HG03439 (cell line): Measurements from ENCODE around the gene FBXO8.

Source experiments
- ATAC-seq: cut with Tn5 transposase; IDR thresholded peaks from one replicate; pipeline ENCODE4 v1.9.1; 2021; ENCODE audit warnings: mild to moderate bottlenecking, moderate library complexity; ENCODE audit not compliant: unreplicated experiment

The FBXO8 gene

GRCh38 chr4:174210952-174211490 is 72.4 kb downstream of the FBXO8 start:
- no peak for ATAC-seq

DNA sequence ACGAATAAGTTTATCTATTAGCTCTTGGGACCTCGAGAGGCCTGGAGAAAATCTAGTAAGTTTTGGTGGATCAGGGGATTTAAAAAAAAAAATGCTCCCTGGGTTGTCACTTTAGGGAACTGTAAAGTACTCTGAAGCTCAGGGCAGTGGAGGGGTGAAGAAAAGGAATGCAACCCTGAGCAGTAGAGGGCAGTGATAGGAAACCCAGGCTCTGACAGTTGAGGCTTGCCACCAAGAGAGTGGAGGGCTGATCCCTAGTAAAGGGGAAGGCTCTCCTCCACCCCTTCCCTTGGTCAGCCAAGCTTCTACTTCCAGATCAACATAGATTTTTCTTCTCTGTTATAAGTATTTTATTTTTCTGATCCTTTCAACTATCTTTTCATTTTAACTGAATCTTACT is 73.1 kb downstream of the FBXO8 start:
- no peak for ATAC-seq

GRCh38 chr4:174209341-174209740 is 74.1 kb downstream of the FBXO8 start:
- ATAC-seq: no peak

- no peak for ATAC-seq
Measured at GRCh38 chr4:174207367-174207766, 76.1 kb downstream of the FBXO8 start.

GRCh38 chr4:174204164-174204831 is 79.2 kb downstream of the FBXO8 start:
- ATAC-seq: no peak

GRCh38 chr4:174201871-174202270 is 81.6 kb downstream of the FBXO8 start:
- no peak for ATAC-seq

GRCh38 chr4:174199735-174200134 is 83.7 kb downstream of the FBXO8 start:
- no peak for ATAC-seq

GRCh38 chr4:174198828-174199227 is 84.6 kb downstream of the FBXO8 start:
- ATAC-seq: no peak

DNA sequence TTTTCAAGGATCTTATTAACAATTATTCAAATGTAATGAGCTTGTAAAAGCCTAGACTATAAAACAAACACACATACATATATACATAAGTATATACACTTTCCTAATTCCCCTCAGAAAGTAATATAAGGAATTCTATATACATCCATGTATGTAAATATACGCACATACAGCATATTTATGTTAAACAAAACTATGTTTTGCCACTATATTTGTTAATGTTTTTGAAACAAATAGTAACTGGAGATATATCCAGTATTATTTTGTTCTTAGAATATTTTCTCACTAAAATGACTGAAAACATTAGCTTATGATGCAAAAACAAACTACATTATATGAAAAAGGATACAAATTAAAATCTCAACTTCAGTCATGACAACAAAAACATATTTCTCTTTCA is 85.1 kb downstream of the FBXO8 start:
- ATAC-seq: no peak

DNA sequence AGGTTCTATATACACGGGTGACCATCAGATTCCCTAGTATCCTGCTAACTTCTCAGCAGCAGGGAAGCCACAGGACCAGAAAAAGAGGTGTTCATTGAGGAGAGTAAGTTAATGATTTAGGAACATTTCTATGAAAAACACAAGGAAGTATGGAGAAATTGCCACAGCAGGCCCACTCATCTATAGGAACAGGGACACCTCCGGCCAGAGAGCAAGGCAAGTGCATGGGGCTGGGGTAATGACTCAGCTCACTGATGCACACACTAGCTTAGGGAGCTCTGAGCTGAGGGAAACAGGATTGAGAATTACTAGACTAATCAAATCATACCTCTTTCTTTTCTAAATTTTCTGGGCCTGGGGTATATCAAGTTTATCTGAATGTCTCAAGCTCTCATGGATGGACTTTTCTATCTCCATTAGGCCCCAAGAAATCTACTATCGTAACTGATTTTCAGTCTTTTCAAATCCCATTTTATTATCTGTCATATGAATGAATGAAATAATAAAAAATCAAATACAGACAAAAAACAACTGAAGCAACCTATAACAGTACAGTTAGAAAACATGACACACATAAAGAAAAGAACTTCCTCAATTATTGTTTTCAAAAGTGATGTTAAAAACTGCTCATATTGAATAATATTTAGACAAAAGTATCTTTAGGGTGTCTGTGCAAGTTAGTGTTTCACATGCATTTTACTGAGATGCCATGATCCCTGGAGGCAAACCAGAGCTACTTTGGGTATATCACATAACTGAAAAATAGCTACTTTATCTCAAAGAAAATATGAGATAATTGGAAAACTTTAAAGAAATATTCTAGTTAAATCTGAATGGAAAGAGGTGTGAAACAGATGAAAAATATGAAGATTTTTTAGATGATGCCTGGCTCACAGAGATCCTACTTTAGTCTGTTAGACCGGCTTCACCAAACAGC is 89.8 kb downstream of the FBXO8 start:
- ATAC-seq: no peak

- ATAC-seq: no peak
Measured at GRCh38 chr4:174192943-174193342, 90.5 kb downstream of the FBXO8 start.

GRCh38 chr4:174190832-174191500 is 92.5 kb downstream of the FBXO8 start:
- ATAC-seq: no peak

DNA sequence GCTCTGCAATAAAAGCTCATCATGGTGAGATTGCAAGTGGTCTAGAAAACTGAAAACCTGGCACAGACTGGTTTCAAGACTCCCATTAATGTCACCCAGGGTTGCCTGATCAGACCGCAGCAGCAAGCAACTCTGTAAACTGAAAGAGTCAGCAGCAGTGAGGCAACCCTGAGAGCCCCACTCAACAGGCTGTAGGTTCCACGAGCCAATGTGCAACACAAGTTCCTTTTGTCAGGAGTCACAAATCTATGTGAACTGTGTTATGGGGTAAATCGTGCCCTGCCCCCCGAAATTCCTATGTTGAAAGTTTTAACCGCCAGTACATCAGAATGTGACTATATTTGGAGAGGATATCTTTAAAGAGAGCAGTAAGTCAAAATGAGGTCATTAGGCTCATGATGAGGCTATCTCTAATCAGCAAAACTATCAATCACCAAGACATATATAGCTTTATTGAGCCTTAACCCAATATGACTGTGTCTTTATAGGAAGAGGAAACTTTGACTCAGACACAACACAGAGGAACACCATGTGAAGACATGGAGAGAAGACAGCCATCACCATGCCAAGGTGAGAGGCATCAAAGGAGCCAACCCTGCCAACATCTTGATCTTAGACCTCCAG is 94.0 kb downstream of the FBXO8 start:
- ATAC-seq: no peak
